ENCODE results near the gene PIEZO1. TPM values are rescaled to one million over a fixed set of nuclear protein-coding genes. Genes with fewer than 3 reads are reported as not detected.

Gene PIEZO1
- total and polyA plus RNA-seq, 7 experiments from 2014 or later = 3.6 to 237 (median 111) TPM

- Histone ChIP-seq H3K27ac (ENCODE audit: low read depth, low read length) (no peak overlapping the region), H3K9me3 (ENCODE audit: control insufficient read depth in 2 of 3, low read length in 3 of 3) (no peaks in the 10 kb centered on the region), H3K4me1 (ENCODE audit: control insufficient read depth in 2 of 2, insufficient read depth in 2 of 2, low read length in 2 of 2) (peaks cover 19 to 27% of the 10 kb centered on the region in 2 donors), H3K27me3 (ENCODE audit: control insufficient read depth in 2 of 2, insufficient read depth in 2 of 2, low read length in 2 of 2) (no peaks in the 10 kb centered on the region), H3K36me3 (ENCODE audit: control insufficient read depth in 2 of 3, insufficient read depth in 3 of 3, low read length in 3 of 3) (no peaks in the 10 kb centered on the region), H3K4me3 (ENCODE audit: low read length) (no peak overlapping the region)
- ATAC-seq = no peak
- DNase-seq = no peak
- peaks cover 9 to 26% (median 17%) of the 10 kb centered on the region in 7 donors for H3K4me1 Mint-ChIP-seq
- no peak overlapping the region for H3K4me3 Mint-ChIP-seq
- intact Hi-C loops (cut with micrococcal nuclease) = no loop called here
- no peaks in the 10 kb centered on the region for H3K9me3 Mint-ChIP-seq
- CTCF ChIA-PET = interaction anchor here (1.0 kb wide), 1 partner anchor 33 kb away, joined by 3 read pairs; no protein-coding TSS in a partner anchor
- no peaks in the 10 kb centered on the region for H3K36me3 Mint-ChIP-seq
- POLR2A ChIA-PET = interaction anchor here (1.0 kb wide), 1 partner anchor 64 kb away, joined by 3 read pairs; the partner anchor contains the start of gene APRT
- H3K27ac Mint-ChIP-seq = no peak overlapping the region
- no peaks in the 10 kb centered on the region for H3K27me3 Mint-ChIP-seq
Observed at GRCh38 chr16:88748364-88748763, 36.7 kb downstream of the PIEZO1 start.

GRCh38 chr16:88747588-88748301, 37.3 kb downstream of the PIEZO1 start:
- Mint-ChIP-seq H3K36me3 (no peaks in the 10 kb centered on the region), H3K27ac (peak overlapping the region in 4 of 9 donors; percentile 33 to 77 (median 46)), H3K9me3 (no peaks in the 10 kb centered on the region), H3K4me3 (peak overlapping the region in 1 of 10 donors; percentile 21), H3K4me1 (peaks cover 9 to 27% (median 17%) of the 10 kb centered on the region in 7 donors), H3K27me3 (no peaks in the 10 kb centered on the region)
- Histone ChIP-seq H3K4me3 (ENCODE audit: low read length) (no peak overlapping the region), H3K4me1 (ENCODE audit: control insufficient read depth in 2 of 2, insufficient read depth in 2 of 2, low read length in 2 of 2) (peaks cover 22 to 31% of the 10 kb centered on the region in 2 donors), H3K27me3 (ENCODE audit: control insufficient read depth in 2 of 2, insufficient read depth in 2 of 2, low read length in 2 of 2) (no peaks in the 10 kb centered on the region), H3K27ac (ENCODE audit: low read depth, low read length) (no peak overlapping the region), H3K9me3 (ENCODE audit: control insufficient read depth in 2 of 3, low read length in 3 of 3) (no peaks in the 10 kb centered on the region), H3K36me3 (ENCODE audit: control insufficient read depth in 2 of 3, insufficient read depth in 3 of 3, low read length in 3 of 3) (no peaks in the 10 kb centered on the region)
- ChIA-PET POLR2A (interaction anchor here (1.0 to 3.5 kb wide), 2 partner anchors 34 to 64 kb away, joined by 3 to 29 read pairs; partner anchors contain the start of gene APRT), CTCF (interaction anchor here (0.6 to 0.7 kb wide), 2 partner anchors 10 to 309 kb away, joined by 3 to 4 read pairs; no protein-coding TSS in a partner anchor)
- no peak for DNase-seq
- intact Hi-C loops (cut with micrococcal nuclease) = no loop called here
- ATAC-seq = peak; percentile 71

GRCh38 chr16:88746506-88746905, 38.5 kb downstream of the PIEZO1 start:
- Histone ChIP-seq H3K27me3 (ENCODE audit: control insufficient read depth in 2 of 2, insufficient read depth in 2 of 2, low read length in 2 of 2) (no peaks in the 10 kb centered on the region), H3K27ac (ENCODE audit: low read depth, low read length) (no peak overlapping the region)

GRCh38 chr16:88744577-88745521, 40.2 kb downstream of the PIEZO1 start:
- H3K27me3 Mint-ChIP-seq = no peaks in the 10 kb centered on the region
- peaks cover 9 to 27% (median 17%) of the 10 kb centered on the region in 7 donors for H3K4me1 Mint-ChIP-seq
- Histone ChIP-seq H3K27ac (ENCODE audit: low read depth, low read length) (peak overlapping the region; percentile 18), H3K4me1 (ENCODE audit: control insufficient read depth in 2 of 2, insufficient read depth in 2 of 2, low read length in 2 of 2) (peaks cover 22 to 31% of the 10 kb centered on the region in 2 donors), H3K36me3 (ENCODE audit: control insufficient read depth in 2 of 3, insufficient read depth in 3 of 3, low read length in 3 of 3) (peaks cover 0 to 18% (median 0%) of the 10 kb centered on the region in 3 experiments), H3K4me3 (ENCODE audit: low read length) (no peak overlapping the region), H3K27me3 (ENCODE audit: control insufficient read depth in 2 of 2, insufficient read depth in 2 of 2, low read length in 2 of 2) (no peaks in the 10 kb centered on the region), H3K9me3 (ENCODE audit: control insufficient read depth in 2 of 3, low read length in 3 of 3) (no peaks in the 10 kb centered on the region)
- no peaks in the 10 kb centered on the region for H3K9me3 Mint-ChIP-seq
- DNase-seq (no peak), ATAC-seq (no peak)
- H3K27ac Mint-ChIP-seq = peak overlapping the region in 7 of 9 donors; percentile 4 to 90 (median 77)
- CTCF ChIA-PET = interaction anchor here (0.7 to 2.6 kb wide), 9 partner anchors 8 to 356 kb away, joined by 3 to 17 read pairs (median 7); no protein-coding TSS in a partner anchor
- H3K36me3 Mint-ChIP-seq = no peaks in the 10 kb centered on the region
- intact Hi-C loops (cut with micrococcal nuclease) = loop anchor here (1.0 to 2.0 kb wide), 5 partner anchors 8 to 472 kb away; partner anchors contain the start of genes TRAPPC2L (in 2 of the 2), PIEZO1 (in 1 of the 2) and ZNF778 (in 1 of the 2)
- H3K4me3 Mint-ChIP-seq = peak overlapping the region in 6 of 10 donors; percentile 61 to 73 (median 70)
- POLR2A ChIA-PET = interaction anchor here (0.5 to 3.5 kb wide), 14 partner anchors 8 to 473 kb away, joined by 3 to 29 read pairs (median 5); partner anchors contain the start of genes APRT, PIEZO1 and ZNF778

More at GRCh38 chr16:88746506-88746905, 38.5 kb downstream of the PIEZO1 start:
- DNase-seq = no peak
- Mint-ChIP-seq H3K9me3 (no peaks in the 10 kb centered on the region), H3K27ac (peak overlapping the region in 5 of 9 donors; percentile 51 to 90 (median 77)), H3K4me1 (peaks cover 9 to 27% (median 17%) of the 10 kb centered on the region in 7 donors), H3K4me3 (peak overlapping the region in 4 of 10 donors; percentile 21 to 73 (median 56)), H3K36me3 (no peaks in the 10 kb centered on the region), H3K27me3 (no peaks in the 10 kb centered on the region)
- Histone ChIP-seq H3K36me3 (ENCODE audit: control insufficient read depth in 2 of 3, insufficient read depth in 3 of 3, low read length in 3 of 3) (peaks cover 0 to 6% (median 0%) of the 10 kb centered on the region in 3 experiments), H3K4me3 (ENCODE audit: low read length) (no peak overlapping the region), H3K4me1 (ENCODE audit: control insufficient read depth in 2 of 2, insufficient read depth in 2 of 2, low read length in 2 of 2) (peaks cover 22 to 31% of the 10 kb centered on the region in 2 donors), H3K9me3 (ENCODE audit: control insufficient read depth in 2 of 3, low read length in 3 of 3) (no peaks in the 10 kb centered on the region)
- CTCF ChIA-PET = interaction anchor here (1.0 to 2.1 kb wide), 5 partner anchors 9 to 40 kb away, joined by 3 to 12 read pairs (median 10); no protein-coding TSS in a partner anchor
- ATAC-seq = no peak
- intact Hi-C loops (cut with micrococcal nuclease) = no loop called here
- POLR2A ChIA-PET = interaction anchor here (1.0 to 3.5 kb wide), 6 partner anchors 9 to 114 kb away, joined by 4 to 29 read pairs (median 5); no protein-coding TSS in a partner anchor

- Histone ChIP-seq H3K4me1 (ENCODE audit: control insufficient read depth in 2 of 2, insufficient read depth in 2 of 2, low read length in 2 of 2) (peaks cover 22 to 31% of the 10 kb centered on the region in 2 donors), H3K9me3 (ENCODE audit: control insufficient read depth in 2 of 3, low read length in 3 of 3) (no peaks in the 10 kb centered on the region), H3K36me3 (ENCODE audit: control insufficient read depth in 2 of 3, insufficient read depth in 3 of 3, low read length in 3 of 3) (peaks cover 0 to 18% (median 0%) of the 10 kb centered on the region in 3 experiments), H3K27me3 (ENCODE audit: control insufficient read depth in 2 of 2, insufficient read depth in 2 of 2, low read length in 2 of 2) (no peaks in the 10 kb centered on the region), H3K27ac (ENCODE audit: low read depth, low read length) (no peak overlapping the region), H3K4me3 (ENCODE audit: low read length) (no peak overlapping the region)
- ATAC-seq (peak; percentile 71), DNase-seq (peak; percentile 55 to 81 (median 69))
- ChIA-PET POLR2A (interaction anchor here (1.0 to 3.1 kb wide), 6 partner anchors 37 to 94 kb away, joined by 3 to 15 read pairs (median 8); partner anchors contain the start of genes APRT and PIEZO1), CTCF (interaction anchor here (0.6 to 2.6 kb wide), 11 partner anchors 17 to 113 kb away, joined by 3 to 17 read pairs (median 5); partner anchors contain the start of genes GALNS, PIEZO1 and TRAPPC2L)
- Mint-ChIP-seq H3K36me3 (no peaks in the 10 kb centered on the region), H3K4me1 (peaks cover 9 to 27% (median 17%) of the 10 kb centered on the region in 7 donors), H3K27me3 (no peaks in the 10 kb centered on the region), H3K4me3 (peak overlapping the region in 3 of 10 donors; percentile 16 to 69 (median 44)), H3K9me3 (no peaks in the 10 kb centered on the region), H3K27ac (peak overlapping the region in 1 of 9 donors; percentile 29)
- intact Hi-C loops (cut with micrococcal nuclease) = loop anchor here (1.0 to 2.0 kb wide), 4 partner anchors 41 to 473 kb away; partner anchors contain the start of genes PIEZO1 (in 1 of the 2) and ZNF778 (in 1 of the 2)
Observed at GRCh38 chr16:88743693-88744576, 41.1 kb downstream of the PIEZO1 start.
